GM18951 (cell line): ENCODE data around the gene CABLES2.

Source experiments
- POLR2A ChIP-seq: IDR thresholded peaks from 4 replicates; pipeline ENCODE4 v1.6.1; 2011; ENCODE audit warnings: mild to moderate bottlenecking; ENCODE audit not compliant: insufficient read length, insufficient read depth; ENCODE audit errors: extremely low read depth
- in situ Hi-C: fragments of 300-500 bp; cut with MboI; formaldehyde crosslinking; loops from one replicate; pipeline ENCODE4 v1.12.0; 2022; ENCODE audit warnings: low sequenced_read_pairs, mixed read lengths, inconsistent platforms; ENCODE audit not compliant: unreplicated experiment

The CABLES2 gene

GRCh38 chr20:62345681-62346370 is 61.3 kb downstream of the CABLES2 start:
- no peak for TF ChIP-seq POLR2A
- in situ Hi-C loops: no loop called here

DNA sequence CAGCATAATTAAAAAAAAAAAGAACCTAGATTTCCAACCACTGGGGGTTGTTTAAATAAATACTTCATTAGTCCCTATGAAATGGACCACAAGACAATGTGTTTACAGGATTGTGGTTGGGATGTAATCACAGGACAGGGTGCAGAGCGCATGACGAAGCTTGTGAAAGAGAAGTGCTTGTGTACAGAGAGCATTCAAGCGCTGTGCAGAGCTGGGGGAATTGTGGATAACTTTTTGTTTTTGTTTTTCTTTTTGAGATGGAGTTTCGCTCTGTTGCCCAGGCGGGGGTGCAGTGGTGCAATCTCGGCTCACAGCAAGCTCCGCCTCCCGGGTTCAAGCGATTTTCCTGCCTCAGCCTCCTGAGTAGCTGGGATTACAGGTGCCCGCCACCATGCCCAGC is 62.3 kb downstream of the CABLES2 start:
- in situ Hi-C loops: no loop called here
- TF ChIP-seq POLR2A: no peak

- no peak for TF ChIP-seq POLR2A
- in situ Hi-C loops: no loop called here
These were observed 63.0 kb downstream of the CABLES2 start for GRCh38 chr20:62344092-62344491.

DNA sequence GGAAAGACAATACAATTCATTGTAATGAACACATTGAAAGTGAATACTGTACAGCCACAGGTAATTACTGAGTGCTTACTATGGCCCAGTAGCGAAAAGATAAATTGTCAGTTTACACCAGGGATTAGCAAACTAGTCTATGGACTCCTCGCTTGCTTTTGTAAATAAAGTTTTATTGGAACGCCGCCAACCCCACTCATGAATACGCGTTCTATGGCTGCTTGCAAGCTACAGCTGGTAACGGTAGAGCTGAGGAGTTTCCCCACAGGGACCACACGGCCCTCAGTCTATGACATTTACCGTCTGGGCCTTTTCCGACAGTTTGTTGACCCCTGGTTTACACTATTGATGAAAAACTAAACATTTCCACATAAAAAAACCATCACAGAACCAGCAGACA is 64.2 kb downstream of the CABLES2 start:
- TF ChIP-seq POLR2A: no peak
- in situ Hi-C loops: no loop called here

DNA sequence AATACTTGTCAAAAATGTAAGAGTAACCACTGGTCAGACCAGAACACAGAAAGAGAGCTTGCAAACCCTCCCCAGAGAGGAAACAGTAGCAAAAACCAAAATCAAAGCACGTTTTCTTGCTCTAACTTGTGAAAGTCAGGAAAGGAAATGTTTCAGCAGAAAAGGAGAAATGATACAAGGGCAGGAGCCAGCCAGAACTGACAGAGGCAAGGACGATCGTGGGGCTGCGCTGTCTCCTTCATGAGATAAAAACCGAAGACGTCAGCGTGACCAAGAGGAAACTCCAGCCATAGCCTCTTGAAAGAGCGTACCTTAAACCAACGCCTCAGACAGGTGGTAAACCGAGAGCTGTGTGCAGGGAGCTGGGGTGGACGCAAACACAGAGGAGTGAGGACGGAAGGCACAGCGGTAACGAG is 67.4 kb downstream of the CABLES2 start:
- in situ Hi-C loops: no loop called here

More for the DNA sequence above, 67.4 kb downstream of the CABLES2 start:
- peak; percentile 28 for TF ChIP-seq POLR2A
